Thyroid gland (tissue), 4 donors: Measurements from ENCODE around the gene SNX2. TPM values are rescaled to one million over a fixed set of nuclear protein-coding genes. Genes with fewer than 3 reads are reported as not detected.
"Not testable (repeated sequence)": the region's sequence is repeated elsewhere in the genome, so short reads cannot be mapped to it uniquely, and the experiment has no call there.

Source experiments
- DNase-seq, 2 donors: peaks; one replicate each; pipeline ENCODE4 v3.0.0-alpha.2; 2019
- H3K27ac ChIP-seq, 3 donors: fragments of 200-600 bp; sonication (generic); 1 replicate in 2 of 3; 2 replicates in 1 of 3; pipeline ENCODE4 v1.5.1; 2016 to 2019; ENCODE audit warnings: mild to moderate bottlenecking in 1 of 3, moderate library complexity in 1 of 3
- H3K27me3 ChIP-seq: fragments of 200-600 bp; sonication (generic); one replicate; pipeline ENCODE4 v1.5.1; 2019
- H3K36me3 ChIP-seq, 2 donors: fragments of 200-600 bp; sonication (generic); one replicate each; pipeline ENCODE4 v1.5.1; 2016 to 2019
- H3K4me1 ChIP-seq, 2 donors: fragments of 200-600 bp; sonication (generic); one replicate each; pipeline ENCODE4 v1.5.1; 2017 to 2019
- H3K4me3 ChIP-seq, 3 donors: fragments of 200-600 bp; sonication (generic); replicated peaks in 1 of 3; 1 replicate in 2 of 3; 2 replicates in 1 of 3; pipeline ENCODE4 v1.5.1; 2016; ENCODE audit warnings: mild to moderate bottlenecking in 1 of 3
- H3K9me3 ChIP-seq: fragments of 200-600 bp; sonication (generic); one replicate; pipeline ENCODE4 v1.5.1; 2017
- CTCF ChIP-seq, 6 experiments: fragments of 200-600 bp in 3 of 6; fragments of 450-650 bp in 3 of 6; sonication (generic) in 3 of 6; IDR thresholded peaks; one replicate each; pipeline ENCODE4 v1.5.1; 2016 to 2019; ENCODE audit warnings: antibody characterized with exemption in 6 of 6, mild to moderate bottlenecking in 2 of 6, inconsistent platforms in 1 of 6, moderate library complexity in 1 of 6
- POLR2A ChIP-seq, 2 donors: fragments of 450-650 bp; IDR thresholded peaks; one replicate each; pipeline ENCODE4 v1.6.1; 2017; ENCODE audit warnings: antibody characterized with exemption in 2 of 2, mild to moderate bottlenecking in 2 of 2, moderate library complexity in 1 of 2
- WGBS, 2 donors: methylation state at CpG; one replicate each; pipeline ENCODE4 v1.1.5; 2017; 5-methylcytosine and 5-hydroxymethylcytosine counted together
- intact Hi-C: fragments of 100-400 bp; cut with DNase I; formaldehyde crosslinking; loops from one replicate; pipeline ENCODE4 v1.15.1; 2023
- total RNA-seq, 4 donors: library from RNA; depleted of rRNA; stranded (reverse); fragments of >200 nt; gene quantifications; one replicate each; pipeline ENCODE4 v1.2.3, GENCODE V29; 2016

SNX2 gene
- total RNA-seq, 4 donors from 2014 or later, result 113 to 136 (median 125) TPM

- intact Hi-C loops, result no loop called here
- H3K36me3 ChIP-seq, result no peaks in the 10 kb centered on the region
- DNase-seq, result no peak
- H3K27ac ChIP-seq, result no peak overlapping the region
- TF ChIP-seq POLR2A (IDR thresholded peaks at IDR 0.05), result no peak
- no peak for TF ChIP-seq CTCF (IDR thresholded peaks at IDR 0.05)
- no peaks in the 10 kb centered on the region for H3K4me1 ChIP-seq
- no peaks in the 10 kb centered on the region for H3K9me3 ChIP-seq
- no peak overlapping the region for H3K4me3 ChIP-seq
- WGBS, 2 donors, result 87 to 95% methylated on average over 4 of the region's 4 CpGs
- H3K27me3 ChIP-seq, result no peaks in the 10 kb centered on the region
Measured at GRCh38 chr5:122757285-122757684, 17.6 kb upstream of the SNX2 start.

DNA sequence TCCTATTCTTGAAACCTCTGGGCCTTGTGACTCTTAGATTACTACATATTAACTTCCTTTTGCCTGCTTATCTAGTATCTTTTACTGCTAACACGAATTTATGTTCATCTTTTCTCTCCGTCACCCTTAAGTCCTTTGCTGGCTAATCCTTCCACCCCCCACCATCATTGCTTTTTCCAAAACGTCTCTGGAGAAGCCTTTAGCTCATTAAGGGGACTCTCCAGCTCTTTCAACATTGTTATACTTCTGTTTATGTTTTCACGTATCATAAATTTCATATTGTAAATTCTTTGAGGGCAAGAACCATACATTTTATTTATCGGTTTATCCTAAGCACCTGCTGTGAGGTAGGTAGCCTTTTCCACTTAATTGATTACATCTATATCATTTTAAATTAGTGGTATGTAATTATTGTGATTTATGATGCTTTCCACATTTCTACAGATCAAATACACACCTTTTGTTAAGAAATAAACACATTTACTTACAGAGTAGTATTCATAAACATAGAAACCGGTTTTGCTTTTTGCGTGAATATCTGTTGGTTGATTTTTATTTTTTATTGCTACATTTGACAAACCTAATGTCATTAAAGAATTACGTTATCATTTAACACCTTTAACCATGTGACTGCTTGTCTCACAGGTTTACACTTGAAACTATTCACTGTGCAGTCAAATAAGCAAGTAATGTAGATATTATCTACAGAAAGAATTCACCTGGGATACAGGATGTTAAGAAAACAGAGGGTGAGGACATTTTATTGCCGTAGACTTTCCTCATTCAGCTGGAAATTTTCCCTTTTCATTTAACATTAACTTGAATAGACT is 15.4 kb upstream of the SNX2 start:
- intact Hi-C loops, result no loop called here
- H3K4me3 ChIP-seq, result no peak overlapping the region
- 86 to 87% methylated on average over 9 of the region's 9 CpGs for WGBS, 2 donors
- no peaks in the 10 kb centered on the region for H3K9me3 ChIP-seq
- DNase-seq, result no peak
- H3K27me3 ChIP-seq, result no peaks in the 10 kb centered on the region
- H3K4me1 ChIP-seq, result no peaks in the 10 kb centered on the region
- H3K27ac ChIP-seq, result no peak overlapping the region
- TF ChIP-seq POLR2A (IDR thresholded peaks at IDR 0.05) (no peak), CTCF (IDR thresholded peaks at IDR 0.05) (no peak)
- H3K36me3 ChIP-seq, result no peaks in the 10 kb centered on the region

DNA sequence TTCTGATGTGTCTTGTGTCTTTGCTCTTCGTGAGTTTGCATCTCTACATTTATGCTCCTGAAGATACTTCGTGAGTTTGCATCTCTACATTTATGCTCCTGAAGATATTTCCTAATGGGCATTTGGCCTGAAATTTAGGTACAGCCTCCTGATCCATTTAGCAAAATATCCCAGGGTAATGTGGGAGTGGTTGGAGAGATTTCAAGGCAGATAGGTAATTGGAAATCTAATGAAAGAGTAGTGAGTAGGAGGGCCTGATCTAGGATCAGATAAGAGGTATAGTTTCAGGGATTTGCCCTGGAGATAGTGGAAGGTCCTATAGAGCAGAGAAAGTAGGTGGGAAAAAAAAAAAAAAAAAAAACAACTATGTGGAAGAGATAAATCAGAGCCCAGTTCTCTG is 14.6 kb upstream of the SNX2 start:
- DNase-seq, result no peak
- Histone ChIP-seq H3K9me3 (no peaks in the 10 kb centered on the region), H3K27me3 (no peaks in the 10 kb centered on the region), H3K27ac (no peak overlapping the region), H3K36me3 (no peaks in the 10 kb centered on the region), H3K4me3 (no peak overlapping the region), H3K4me1 (no peaks in the 10 kb centered on the region)
- intact Hi-C loops, result no loop called here
- WGBS, 2 donors, result 95 to 97% methylated on average over 2 of the region's 2 CpGs
- no peak for TF ChIP-seq POLR2A (IDR thresholded peaks at IDR 0.05)
- TF ChIP-seq CTCF (IDR thresholded peaks at IDR 0.05), result no peak

- TF ChIP-seq CTCF (IDR thresholded peaks at IDR 0.05), result no peak
- TF ChIP-seq POLR2A (IDR thresholded peaks at IDR 0.05), result no peak
- WGBS, 2 donors, result 62 to 70% methylated on average over 1 of the region's 1 CpG
- no peaks in the 10 kb centered on the region for H3K4me1 ChIP-seq
- no peaks in the 10 kb centered on the region for H3K27me3 ChIP-seq
- H3K9me3 ChIP-seq, result no peaks in the 10 kb centered on the region
- no peak overlapping the region for H3K27ac ChIP-seq
- no peaks in the 10 kb centered on the region for H3K36me3 ChIP-seq
- no peak for DNase-seq
- intact Hi-C loops, result no loop called here
- H3K4me3 ChIP-seq, result no peak overlapping the region
Measured at GRCh38 chr5:122761115-122761514, 13.8 kb upstream of the SNX2 start.

GRCh38 chr5:122761896-122762295 is 13.0 kb upstream of the SNX2 start:
- H3K4me1 ChIP-seq, intact Hi-C loops: not testable (repeated sequence)

More at GRCh38 chr5:122761896-122762295, 13.0 kb upstream of the SNX2 start:
- not testable (repeated sequence) for DNase-seq, H3K36me3 ChIP-seq, H3K27ac ChIP-seq, H3K9me3 ChIP-seq, H3K4me3 ChIP-seq, H3K27me3 ChIP-seq
- 93 to 95% methylated on average over 5 of the region's 5 CpGs for WGBS, 2 donors
